ENCODE results near the gene INPP1.

- TF ChIP-seq CTCF (IDR thresholded peaks at IDR 0.05) (no peak), POLR2A (IDR thresholded peaks at IDR 0.05) (no peak)
Measured at GRCh38 chr2:190343089-190343535, 277 bp upstream of the INPP1 start.

Data from right lobe of liver (tissue), 4 donors.